ENCODE data around the gene FIGN. TPM values are rescaled to one million over a fixed set of nuclear protein-coding genes. Genes with fewer than 3 reads are reported as not detected.

The FIGN gene
- total and polyA plus RNA-seq, 4 experiments from 2014 or later = not detected

GRCh38 chr2:163633291-163633690, 102.5 kb downstream of the FIGN start:
- no peaks in the 10 kb centered on the region for H3K4me1 Mint-ChIP-seq
- H3K36me3 Mint-ChIP-seq = no peaks in the 10 kb centered on the region
- Histone ChIP-seq H3K27ac (ENCODE audit: low read depth, low read length) (no peak overlapping the region), H3K36me3 (ENCODE audit: insufficient read depth, low read length) (no peaks in the 10 kb centered on the region), H3K4me1 (ENCODE audit: insufficient read depth, low read length) (no peaks in the 10 kb centered on the region), H3K9me3 (ENCODE audit: control insufficient read depth in 1 of 2, low read length in 2 of 2) (no peaks in the 10 kb centered on the region), H3K27me3 (ENCODE audit: insufficient read depth, low read length) (no peaks in the 10 kb centered on the region), H3K4me3 (ENCODE audit: low read length in 2 of 2) (no peak overlapping the region)
- intact Hi-C loops (cut with micrococcal nuclease) = no loop called here
- H3K4me3 Mint-ChIP-seq = no peak overlapping the region
- CTCF ChIA-PET (ENCODE audit: partially characterized antibody) = no interaction called here
- no peak for DNase-seq
- POLR2A ChIA-PET (ENCODE audit: partially characterized antibody) = no interaction called here
- peaks cover 0 to 6% (median 4%) of the 10 kb centered on the region in 8 donors for H3K9me3 Mint-ChIP-seq
- H3K27me3 Mint-ChIP-seq = no peaks in the 10 kb centered on the region
- H3K27ac Mint-ChIP-seq = no peak overlapping the region

- intact Hi-C loops (cut with micrococcal nuclease) = no loop called here
- Mint-ChIP-seq H3K27ac (no peak overlapping the region), H3K36me3 (no peaks in the 10 kb centered on the region), H3K9me3 (peaks cover 0 to 8% (median 2%) of the 10 kb centered on the region in 8 donors), H3K4me1 (no peaks in the 10 kb centered on the region), H3K4me3 (no peak overlapping the region), H3K27me3 (no peaks in the 10 kb centered on the region)
- no peak overlapping the region for H3K4me3 ChIP-seq (ENCODE audit: low read length in 2 of 2)
- H3K9me3 ChIP-seq (ENCODE audit: control insufficient read depth in 1 of 2, low read length in 2 of 2) = no peaks in the 10 kb centered on the region
- H3K4me1 ChIP-seq (ENCODE audit: insufficient read depth, low read length) = no peaks in the 10 kb centered on the region
- DNase-seq = no peak
- H3K27ac ChIP-seq (ENCODE audit: low read depth, low read length) = no peak overlapping the region
- ChIA-PET CTCF (ENCODE audit: partially characterized antibody) (no interaction called here), POLR2A (ENCODE audit: partially characterized antibody) (no interaction called here)
- H3K27me3 ChIP-seq (ENCODE audit: insufficient read depth, low read length) = no peaks in the 10 kb centered on the region
- H3K36me3 ChIP-seq (ENCODE audit: insufficient read depth, low read length) = no peaks in the 10 kb centered on the region
Observed at GRCh38 chr2:163630836-163631235, 105.0 kb downstream of the FIGN start.

GRCh38 chr2:163626639-163627109, 109.1 kb downstream of the FIGN start:
- no peak for DNase-seq
- Histone ChIP-seq H3K36me3 (ENCODE audit: insufficient read depth, low read length) (no peaks in the 10 kb centered on the region), H3K4me1 (ENCODE audit: insufficient read depth, low read length) (no peaks in the 10 kb centered on the region), H3K27me3 (ENCODE audit: insufficient read depth, low read length) (no peaks in the 10 kb centered on the region), H3K4me3 (ENCODE audit: low read length in 2 of 2) (no peak overlapping the region), H3K9me3 (ENCODE audit: control insufficient read depth in 1 of 2, low read length in 2 of 2) (no peaks in the 10 kb centered on the region), H3K27ac (ENCODE audit: low read depth, low read length) (no peak overlapping the region)
- Mint-ChIP-seq H3K27me3 (no peaks in the 10 kb centered on the region), H3K9me3 (peaks cover 0 to 9% (median 1%) of the 10 kb centered on the region in 8 donors), H3K4me3 (no peak overlapping the region), H3K27ac (no peak overlapping the region), H3K36me3 (no peaks in the 10 kb centered on the region), H3K4me1 (no peaks in the 10 kb centered on the region)
- CTCF ChIA-PET (ENCODE audit: partially characterized antibody) = interaction anchor here (1.7 kb wide), 1 partner anchor 14 kb away, joined by 4 read pairs; no protein-coding TSS in a partner anchor
- POLR2A ChIA-PET (ENCODE audit: partially characterized antibody) = no interaction called here
- intact Hi-C loops (cut with micrococcal nuclease) = no loop called here

GRCh38 chr2:163626208-163626607, 109.6 kb downstream of the FIGN start:
- no peaks in the 10 kb centered on the region for H3K9me3 ChIP-seq (ENCODE audit: control insufficient read depth in 1 of 2, low read length in 2 of 2)
- no peaks in the 10 kb centered on the region for H3K27me3 Mint-ChIP-seq
- H3K27ac ChIP-seq (ENCODE audit: low read depth, low read length) = no peak overlapping the region
- H3K36me3 ChIP-seq (ENCODE audit: insufficient read depth, low read length) = no peaks in the 10 kb centered on the region
- POLR2A ChIA-PET (ENCODE audit: partially characterized antibody) = no interaction called here
- CTCF ChIA-PET (ENCODE audit: partially characterized antibody) = no interaction called here
- no peaks in the 10 kb centered on the region for H3K4me1 ChIP-seq (ENCODE audit: insufficient read depth, low read length)
- intact Hi-C loops (cut with micrococcal nuclease) = no loop called here
- H3K4me3 ChIP-seq (ENCODE audit: low read length in 2 of 2) = no peak overlapping the region
- no peak overlapping the region for H3K4me3 Mint-ChIP-seq
- H3K4me1 Mint-ChIP-seq = no peaks in the 10 kb centered on the region
- no peak for DNase-seq
- no peaks in the 10 kb centered on the region for H3K36me3 Mint-ChIP-seq
- H3K27ac Mint-ChIP-seq = no peak overlapping the region
- no peaks in the 10 kb centered on the region for H3K27me3 ChIP-seq (ENCODE audit: insufficient read depth, low read length)
- H3K9me3 Mint-ChIP-seq = peaks cover 0 to 9% (median 0%) of the 10 kb centered on the region in 8 donors

- H3K4me1 Mint-ChIP-seq = no peaks in the 10 kb centered on the region
- no peaks in the 10 kb centered on the region for H3K36me3 Mint-ChIP-seq
- ChIA-PET POLR2A (ENCODE audit: partially characterized antibody) (no interaction called here), CTCF (ENCODE audit: partially characterized antibody) (no interaction called here)
- H3K9me3 Mint-ChIP-seq = peaks cover 0 to 7% (median 0%) of the 10 kb centered on the region in 8 donors
- intact Hi-C loops (cut with micrococcal nuclease) = no loop called here
- no peak for DNase-seq
- no peaks in the 10 kb centered on the region for H3K9me3 ChIP-seq (ENCODE audit: control insufficient read depth in 1 of 2, low read length in 2 of 2)
- no peaks in the 10 kb centered on the region for H3K27me3 Mint-ChIP-seq
- H3K4me3 ChIP-seq (ENCODE audit: low read length in 2 of 2) = no peak overlapping the region
- H3K36me3 ChIP-seq (ENCODE audit: insufficient read depth, low read length) = no peaks in the 10 kb centered on the region
- no peak overlapping the region for H3K27ac Mint-ChIP-seq
- no peak overlapping the region for H3K4me3 Mint-ChIP-seq
- H3K27me3 ChIP-seq (ENCODE audit: insufficient read depth, low read length) = no peaks in the 10 kb centered on the region
- H3K4me1 ChIP-seq (ENCODE audit: insufficient read depth, low read length) = no peaks in the 10 kb centered on the region
- no peak overlapping the region for H3K27ac ChIP-seq (ENCODE audit: low read depth, low read length)
Observed at GRCh38 chr2:163625632-163626031, 110.2 kb downstream of the FIGN start.

- Mint-ChIP-seq H3K36me3 (no peaks in the 10 kb centered on the region), H3K4me1 (no peaks in the 10 kb centered on the region), H3K27me3 (no peaks in the 10 kb centered on the region), H3K9me3 (peaks cover 0 to 4% (median 1%) of the 10 kb centered on the region in 8 donors), H3K4me3 (no peak overlapping the region), H3K27ac (no peak overlapping the region)
- Histone ChIP-seq H3K27me3 (ENCODE audit: insufficient read depth, low read length) (no peaks in the 10 kb centered on the region), H3K27ac (ENCODE audit: low read depth, low read length) (no peak overlapping the region), H3K36me3 (ENCODE audit: insufficient read depth, low read length) (no peaks in the 10 kb centered on the region), H3K9me3 (ENCODE audit: control insufficient read depth in 1 of 2, low read length in 2 of 2) (no peaks in the 10 kb centered on the region), H3K4me1 (ENCODE audit: insufficient read depth, low read length) (no peaks in the 10 kb centered on the region), H3K4me3 (ENCODE audit: low read length in 2 of 2) (no peak overlapping the region)
- intact Hi-C loops (cut with micrococcal nuclease) = no loop called here
- DNase-seq = no peak
- ChIA-PET POLR2A (ENCODE audit: partially characterized antibody) (no interaction called here), CTCF (ENCODE audit: partially characterized antibody) (no interaction called here)
Observed at GRCh38 chr2:163621445-163622004, 114.3 kb downstream of the FIGN start.

GRCh38 chr2:163617517-163617916, 118.3 kb downstream of the FIGN start:
- POLR2A ChIA-PET (ENCODE audit: partially characterized antibody) = no interaction called here
- no peaks in the 10 kb centered on the region for H3K4me1 Mint-ChIP-seq
- no peak for DNase-seq
- no peak overlapping the region for H3K4me3 Mint-ChIP-seq
- no peaks in the 10 kb centered on the region for H3K27me3 ChIP-seq (ENCODE audit: insufficient read depth, low read length)
- no peaks in the 10 kb centered on the region for H3K36me3 ChIP-seq (ENCODE audit: insufficient read depth, low read length)
- H3K9me3 ChIP-seq (ENCODE audit: control insufficient read depth in 1 of 2, low read length in 2 of 2) = no peaks in the 10 kb centered on the region
- CTCF ChIA-PET (ENCODE audit: partially characterized antibody) = no interaction called here
- intact Hi-C loops (cut with micrococcal nuclease) = no loop called here
- H3K27me3 Mint-ChIP-seq = no peaks in the 10 kb centered on the region
- H3K4me3 ChIP-seq (ENCODE audit: low read length in 2 of 2) = no peak overlapping the region
- H3K27ac ChIP-seq (ENCODE audit: low read depth, low read length) = no peak overlapping the region
- H3K27ac Mint-ChIP-seq = no peak overlapping the region
- H3K36me3 Mint-ChIP-seq = no peaks in the 10 kb centered on the region
- H3K4me1 ChIP-seq (ENCODE audit: insufficient read depth, low read length) = no peaks in the 10 kb centered on the region
- H3K9me3 Mint-ChIP-seq = peaks cover 0 to 3% (median under 1%) of the 10 kb centered on the region in 8 donors

GRCh38 chr2:163613266-163613731, 122.5 kb downstream of the FIGN start:
- H3K36me3 ChIP-seq (ENCODE audit: insufficient read depth, low read length) = no peaks in the 10 kb centered on the region
- CTCF ChIA-PET (ENCODE audit: partially characterized antibody) = no interaction called here
- H3K36me3 Mint-ChIP-seq = no peaks in the 10 kb centered on the region
- no peaks in the 10 kb centered on the region for H3K9me3 ChIP-seq (ENCODE audit: control insufficient read depth in 1 of 2, low read length in 2 of 2)
- H3K4me3 Mint-ChIP-seq = no peak overlapping the region
- H3K9me3 Mint-ChIP-seq = peaks cover 0 to 12% (median 1%) of the 10 kb centered on the region in 8 donors
- no peaks in the 10 kb centered on the region for H3K4me1 Mint-ChIP-seq
- H3K4me3 ChIP-seq (ENCODE audit: low read length in 2 of 2) = no peak overlapping the region
- H3K27ac ChIP-seq (ENCODE audit: low read depth, low read length) = no peak overlapping the region
- H3K27ac Mint-ChIP-seq = no peak overlapping the region
- POLR2A ChIA-PET (ENCODE audit: partially characterized antibody) = no interaction called here
- H3K27me3 ChIP-seq (ENCODE audit: insufficient read depth, low read length) = no peaks in the 10 kb centered on the region
- no peaks in the 10 kb centered on the region for H3K4me1 ChIP-seq (ENCODE audit: insufficient read depth, low read length)
- H3K27me3 Mint-ChIP-seq = no peaks in the 10 kb centered on the region
- no peak for DNase-seq
- intact Hi-C loops (cut with micrococcal nuclease) = no loop called here

Measured in CD4-positive, alpha-beta memory T cell (primary cell).